Psoas muscle (tissue), 8 donors: ENCODE results near the gene RAB11B. TPM values are rescaled to one million over a fixed set of nuclear protein-coding genes. Genes with fewer than 3 reads are reported as not detected.
"Not testable (repeated sequence)": the region's sequence is repeated elsewhere in the genome, so short reads cannot be mapped to it uniquely, and the experiment has no call there.

Source experiments
- ATAC-seq, 4 donors: fragments of 200-7000 bp; cut with Tn5 transposase; one replicate each; pipeline ENCODE4 v1.9.1; 2020; ENCODE audit warnings: moderate library complexity in 3 of 4, mild to moderate bottlenecking in 2 of 4
- DNase-seq, 2 donors: peaks; one replicate each; pipeline ENCODE4 v3.0.0-alpha.2; 2020
- H3K27ac ChIP-seq: fragments of 200-600 bp; one replicate; pipeline ENCODE4 v1.8.0; 2022
- H3K27me3 ChIP-seq, 3 donors: fragments of 200-600 bp in 1 of 3; one replicate each; pipeline versions ENCODE4 v1.6.1 to v1.8.0; 2013 to 2022; ENCODE audit warnings: low read length in 2 of 3, mild to moderate bottlenecking in 2 of 3, moderate library complexity in 1 of 3; ENCODE audit not compliant: insufficient read depth in 3 of 3
- H3K36me3 ChIP-seq, 2 donors: fragments of 200-600 bp in 1 of 2; one replicate each; pipeline versions ENCODE4 v1.6.1 to v1.8.0; 2013 to 2022; ENCODE audit warnings: low read depth in 1 of 2, mild to moderate bottlenecking in 1 of 2, moderate library complexity in 1 of 2; ENCODE audit not compliant: insufficient read depth in 1 of 2
- H3K4me1 ChIP-seq: fragments of 200-600 bp; one replicate; pipeline ENCODE4 v1.8.0; 2022
- H3K4me3 ChIP-seq: fragments of 200-600 bp; one replicate; pipeline ENCODE4 v1.8.0; 2022; ENCODE audit warnings: mild to moderate bottlenecking
- H3K9me3 ChIP-seq: fragments of 200-600 bp; one replicate; pipeline ENCODE4 v1.8.0; 2022
- WGBS, 3 donors: extraction: QIAGEN DNeasy Blood & Tissue Kit; methylation state at CpG; one replicate each; pipeline versions ENCODE4 v1.1.6 to v1.1.7; 2013; 5-methylcytosine and 5-hydroxymethylcytosine counted together
- intact Hi-C, 2 donors: fragments of 100-400 bp; cut with DNase I; formaldehyde crosslinking; loops; one replicate each; pipeline versions ENCODE4 v1.11.0 to v1.14.2; 2022
- polyA plus RNA-seq, 3 donors: library from polyadenylated mRNA; stranded (reverse); fragments of 200-250 nt; gene quantifications; one replicate each; pipeline ENCODE4 v1.2.3, GENCODE V29; 2013
- total RNA-seq, 4 donors: library from RNA; stranded (reverse); fragmentation: NEBNext Ultra II Directional in 2 of 4; extraction: Animal tissue kit (Norgen Biotek cat#: 25700) in 2 of 4; gene quantifications; one replicate each; pipeline versions ENCODE4 v1.2.1 to v1.2.4, GENCODE V29; 2021 to 2023
- TF ChIP-seq, protein P1 (sequence below): fragments of 200-600 bp; IDR thresholded peaks from one replicate; pipeline ENCODE4 v1.8.0; 2022; ENCODE audit warnings: antibody characterized with exemption
- donor health status: healthy with polysubstance abuse.
- donor health status: DM: no; HTN: no; CAD: no; lungs with moderate emphysema.
- donor health status: Bipolar disorder and iron deficiency.
- donor health status: healthy.
- donor health status: DM: yes; HTN: yes; CAD: no.
- donor health status: DM: no; HTN: no; CAD: no.
- donor health status: DM: no; HTN: no; CAD: no.
- donor health status: DM: yes; HTN: yes; CAD: no.

RAB11B gene
- total and polyA plus RNA-seq, 7 donors = 43.9 to 130 (median 77.1) TPM

GRCh38 chr19:8416796-8417195, 26.6 kb downstream of the RAB11B start:
- DNase-seq (no peak), ATAC-seq (no peak)
- H3K4me1 ChIP-seq = peaks cover 21% of the 10 kb centered on the region
- no peak overlapping the region for H3K4me3 ChIP-seq
- peaks cover 0 to 6% of the 10 kb centered on the region in 2 donors for H3K36me3 ChIP-seq
- TF ChIP-seq, protein P1, sequence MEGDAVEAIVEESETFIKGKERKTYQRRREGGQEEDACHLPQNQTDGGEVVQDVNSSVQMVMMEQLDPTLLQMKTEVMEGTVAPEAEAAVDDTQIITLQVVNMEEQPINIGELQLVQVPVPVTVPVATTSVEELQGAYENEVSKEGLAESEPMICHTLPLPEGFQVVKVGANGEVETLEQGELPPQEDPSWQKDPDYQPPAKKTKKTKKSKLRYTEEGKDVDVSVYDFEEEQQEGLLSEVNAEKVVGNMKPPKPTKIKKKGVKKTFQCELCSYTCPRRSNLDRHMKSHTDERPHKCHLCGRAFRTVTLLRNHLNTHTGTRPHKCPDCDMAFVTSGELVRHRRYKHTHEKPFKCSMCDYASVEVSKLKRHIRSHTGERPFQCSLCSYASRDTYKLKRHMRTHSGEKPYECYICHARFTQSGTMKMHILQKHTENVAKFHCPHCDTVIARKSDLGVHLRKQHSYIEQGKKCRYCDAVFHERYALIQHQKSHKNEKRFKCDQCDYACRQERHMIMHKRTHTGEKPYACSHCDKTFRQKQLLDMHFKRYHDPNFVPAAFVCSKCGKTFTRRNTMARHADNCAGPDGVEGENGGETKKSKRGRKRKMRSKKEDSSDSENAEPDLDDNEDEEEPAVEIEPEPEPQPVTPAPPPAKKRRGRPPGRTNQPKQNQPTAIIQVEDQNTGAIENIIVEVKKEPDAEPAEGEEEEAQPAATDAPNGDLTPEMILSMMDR = no peak
- WGBS, 3 donors = 53 to 79% (median 69%) methylated on average over 4 of the region's 4 CpGs
- H3K27ac ChIP-seq = no peak overlapping the region
- H3K27me3 ChIP-seq = no peaks in the 10 kb centered on the region
- H3K9me3 ChIP-seq = no peaks in the 10 kb centered on the region
- intact Hi-C loops = no loop called here

DNA sequence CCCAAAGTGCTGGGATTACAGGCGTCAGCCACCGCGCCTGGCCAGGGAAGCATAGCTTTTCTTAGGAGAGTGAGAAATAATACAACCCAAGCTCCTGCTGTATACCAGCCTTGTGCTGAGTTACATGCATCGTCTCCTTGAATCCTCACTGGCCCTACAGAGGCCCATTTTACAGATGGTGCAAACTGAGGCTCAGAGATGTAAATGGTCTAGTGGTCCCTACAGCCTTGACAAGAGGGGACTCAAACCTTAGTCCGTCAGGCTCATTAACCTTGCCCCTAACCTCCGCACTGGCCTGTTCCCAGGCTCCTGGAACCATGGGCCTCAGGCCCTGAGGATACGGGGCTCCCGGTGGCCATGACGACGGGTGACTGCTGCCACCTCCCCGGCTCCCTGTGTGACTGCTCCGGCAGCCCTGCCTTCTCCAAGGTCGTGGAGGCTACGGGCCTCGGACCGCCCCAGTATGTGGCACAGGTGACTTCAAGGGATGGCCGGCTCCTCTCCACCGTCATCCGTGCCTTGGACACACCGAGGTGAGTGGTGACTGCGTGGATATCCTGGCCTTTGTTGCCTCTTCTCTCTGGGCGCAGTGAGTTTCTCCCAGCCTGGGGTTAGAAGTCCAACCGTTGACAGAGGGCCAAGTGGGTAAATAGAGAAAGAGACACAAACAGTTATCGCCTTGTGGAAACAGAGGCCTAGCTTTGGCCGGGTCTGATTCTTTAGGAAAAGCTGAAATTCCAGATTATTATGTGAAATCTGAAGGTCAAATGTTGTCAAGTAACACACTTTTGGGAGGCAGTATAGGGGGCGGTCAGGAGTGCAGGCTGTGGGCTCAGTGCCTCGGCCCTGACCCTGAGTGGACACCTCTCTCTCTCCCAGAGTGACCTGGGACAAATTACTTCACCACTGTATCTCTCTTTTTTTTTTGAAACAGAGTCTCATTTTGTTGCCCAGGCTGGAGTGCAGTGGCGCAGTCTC, 31.6 kb downstream of the RAB11B start:
- Histone ChIP-seq H3K9me3 (no peaks in the 10 kb centered on the region), H3K27ac (no peak overlapping the region), H3K4me1 (peaks cover 18% of the 10 kb centered on the region), H3K27me3 (no peaks in the 10 kb centered on the region), H3K36me3 (peaks cover 0 to 19% of the 10 kb centered on the region in 2 donors), H3K4me3 (no peak overlapping the region)
- TF ChIP-seq, protein P1 = no peak
- intact Hi-C loops = no loop called here
- ATAC-seq (no peak), DNase-seq (no peak)
- 91 to 93% (median 91%) methylated on average over 28 of the region's 28 CpGs for WGBS, 3 donors

DNA sequence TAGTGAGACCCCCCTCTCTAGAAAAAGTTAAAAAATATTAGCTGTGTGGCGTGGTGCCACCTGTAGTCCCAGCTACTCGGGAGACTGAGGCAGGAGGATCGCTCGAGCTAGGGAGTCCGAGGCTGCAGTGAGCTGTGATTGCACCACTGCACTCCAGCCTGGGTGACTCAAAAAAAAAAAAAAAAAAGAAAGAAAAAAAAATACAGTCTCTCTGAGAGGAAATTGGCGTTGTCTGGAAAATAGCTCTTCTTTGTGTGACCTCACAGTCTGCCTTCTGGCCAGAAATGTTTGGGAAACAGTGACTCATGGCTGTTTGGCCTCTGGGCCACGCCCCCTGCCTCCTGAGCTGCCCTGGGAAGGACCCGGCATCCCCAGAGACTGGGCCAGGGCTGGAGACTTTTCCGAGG, 33.7 kb downstream of the RAB11B start:
- intact Hi-C loops = loop anchor here in 1 of 2 donors (2.0 kb wide), 1 partner anchor 61 kb away; no protein-coding TSS in a partner anchor
- H3K27ac ChIP-seq = peak overlapping the region; percentile 82
- TF ChIP-seq, protein P1 = no peak
- H3K36me3 ChIP-seq = peaks cover 0 to 23% of the 10 kb centered on the region in 2 donors
- ATAC-seq = peak; percentile 86 to 96 (median 93)
- H3K9me3 ChIP-seq = no peaks in the 10 kb centered on the region
- 33 to 41% (median 38%) methylated on average over 9 of the region's 9 CpGs for WGBS, 3 donors
- no peaks in the 10 kb centered on the region for H3K27me3 ChIP-seq
- H3K4me3 ChIP-seq = peak overlapping the region; percentile 42
- H3K4me1 ChIP-seq = peaks cover 8% of the 10 kb centered on the region
- peak; percentile 91 to 94 for DNase-seq

DNA sequence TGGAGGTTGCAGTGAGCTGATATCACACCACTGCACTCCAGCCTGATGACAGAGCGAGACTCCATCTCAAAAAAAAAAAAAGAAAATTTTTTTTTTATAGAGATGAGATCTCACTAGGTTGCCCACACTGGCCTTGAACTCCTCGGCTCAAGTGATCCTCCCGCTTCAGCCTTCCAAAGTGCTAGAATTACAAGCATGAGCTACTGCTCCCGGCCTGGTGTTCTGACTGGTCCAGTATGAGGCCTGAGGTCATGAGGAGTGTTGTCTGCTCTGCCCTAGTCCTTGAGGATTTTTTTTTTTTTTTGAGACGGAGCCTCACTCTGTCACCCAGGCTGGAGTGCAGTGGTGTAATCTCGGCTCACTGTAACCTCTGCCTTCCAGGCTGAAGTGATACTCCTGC, 35.2 kb downstream of the RAB11B start:
- not testable (repeated sequence) for DNase-seq, H3K4me1 ChIP-seq, H3K27me3 ChIP-seq, H3K27ac ChIP-seq, ATAC-seq, H3K4me3 ChIP-seq, H3K9me3 ChIP-seq
- 87 to 90% (median 90%) methylated on average over 6 of the region's 6 CpGs for WGBS, 3 donors
- intact Hi-C loops = loop anchor here in 1 of 2 donors (2.0 kb wide), 1 partner anchor 59 kb away; no protein-coding TSS in a partner anchor
- peaks cover 2 to 32% of the 10 kb centered on the region in 2 donors for H3K36me3 ChIP-seq

DNA sequence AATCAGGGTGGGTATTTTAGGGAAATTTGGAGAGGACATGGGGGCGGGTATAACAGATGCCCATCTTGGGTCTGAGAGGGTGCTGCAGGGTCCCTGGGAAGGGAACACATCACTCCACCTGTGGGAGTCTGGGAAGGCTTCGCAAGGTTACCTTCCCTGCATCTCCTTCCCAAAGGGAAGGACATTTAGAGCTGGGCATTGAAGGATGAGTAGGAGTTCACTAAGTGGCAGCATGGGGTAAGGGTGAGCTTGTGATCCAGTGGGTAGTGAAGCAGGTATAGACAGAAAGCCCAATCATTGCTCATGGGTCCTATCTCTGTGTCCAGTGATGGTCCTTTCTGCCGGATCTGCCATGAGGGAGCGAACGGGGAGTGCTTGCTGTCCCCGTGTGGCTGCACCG, 36.1 kb downstream of the RAB11B start:
- Histone ChIP-seq H3K9me3 (no peaks in the 10 kb centered on the region), H3K27ac (no peak overlapping the region), H3K27me3 (no peaks in the 10 kb centered on the region), H3K4me1 (peaks cover 8% of the 10 kb centered on the region), H3K36me3 (peaks cover 2 to 40% of the 10 kb centered on the region in 2 donors), H3K4me3 (no peak overlapping the region)
- WGBS, 3 donors = 89 to 96% (median 96%) methylated on average over 7 of the region's 7 CpGs
- intact Hi-C loops = no loop called here
- ATAC-seq (no peak), DNase-seq (no peak)
- TF ChIP-seq, protein P1 = no peak
